Limb (tissue), 2 donors: Measurements from ENCODE around the gene RHOT2.

Experiments used
- DNase-seq, 2 donors: peaks; one replicate each; pipeline ENCODE4 v3.0.0-alpha.2; 2016; ENCODE audit errors: extremely low spot score in 2 of 2

The RHOT2 gene

GRCh38 chr16:647173-647902 is 20.6 kb upstream of the RHOT2 start:
- no peak for DNase-seq

- DNase-seq, result no peak
These were observed 19.7 kb upstream of the RHOT2 start for GRCh38 chr16:648071-648780.

GRCh38 chr16:648781-649589 is 18.9 kb upstream of the RHOT2 start, which contains the start of gene WDR90:
TSS of gene WDR90 (plus strand) at chr16:649365. CDS start at chr16:649417, 52 bp downstream.
- DNase-seq, result peak; percentile 93 to 94

- no peak for DNase-seq
These were observed 18.3 kb upstream of the RHOT2 start for GRCh38 chr16:649631-650030.

GRCh38 chr16:651844-652243 is 16.1 kb upstream of the RHOT2 start:
- no peak for DNase-seq

GRCh38 chr16:652454-653305 is 15.3 kb upstream of the RHOT2 start:
- no peak for DNase-seq

GRCh38 chr16:654034-654433 is 13.9 kb upstream of the RHOT2 start:
- DNase-seq, result no peak

- DNase-seq, result no peak
These were observed 10.4 kb upstream of the RHOT2 start for GRCh38 chr16:657487-657886.

- DNase-seq, result no peak
These were observed 9.0 kb upstream of the RHOT2 start for GRCh38 chr16:658679-659571.

- DNase-seq, result no peak
These were observed 8.3 kb upstream of the RHOT2 start for GRCh38 chr16:659618-660017.

- DNase-seq, result no peak
These were observed 7.8 kb upstream of the RHOT2 start for GRCh38 chr16:660132-660458.

- DNase-seq, result peak; percentile 48 to 87
These were observed 7.3 kb upstream of the RHOT2 start for GRCh38 chr16:660459-661183.

GRCh38 chr16:661184-661821 is 6.6 kb upstream of the RHOT2 start:
- no peak for DNase-seq

- DNase-seq, result no peak
These were observed 5.8 kb upstream of the RHOT2 start for GRCh38 chr16:662095-662494.

GRCh38 chr16:662597-662996 is 5.3 kb upstream of the RHOT2 start:
- DNase-seq, result no peak

- DNase-seq, result no peak
These were observed 1.4 kb upstream of the RHOT2 start for GRCh38 chr16:666572-666971.

GRCh38 chr16:667113-667779 is 686 bp upstream of the RHOT2 start:
- DNase-seq, result no peak

- DNase-seq, result no peak
These were observed 713 bp downstream of the RHOT2 start for GRCh38 chr16:668519-669171.
